ENCODE measurements around the gene PCK2. TPM values are rescaled to one million over a fixed set of nuclear protein-coding genes. Genes with fewer than 3 reads are reported as not detected.

The PCK2 gene
- total RNA-seq, 1 donor from 2014 or later = 3.1 TPM

DNA sequence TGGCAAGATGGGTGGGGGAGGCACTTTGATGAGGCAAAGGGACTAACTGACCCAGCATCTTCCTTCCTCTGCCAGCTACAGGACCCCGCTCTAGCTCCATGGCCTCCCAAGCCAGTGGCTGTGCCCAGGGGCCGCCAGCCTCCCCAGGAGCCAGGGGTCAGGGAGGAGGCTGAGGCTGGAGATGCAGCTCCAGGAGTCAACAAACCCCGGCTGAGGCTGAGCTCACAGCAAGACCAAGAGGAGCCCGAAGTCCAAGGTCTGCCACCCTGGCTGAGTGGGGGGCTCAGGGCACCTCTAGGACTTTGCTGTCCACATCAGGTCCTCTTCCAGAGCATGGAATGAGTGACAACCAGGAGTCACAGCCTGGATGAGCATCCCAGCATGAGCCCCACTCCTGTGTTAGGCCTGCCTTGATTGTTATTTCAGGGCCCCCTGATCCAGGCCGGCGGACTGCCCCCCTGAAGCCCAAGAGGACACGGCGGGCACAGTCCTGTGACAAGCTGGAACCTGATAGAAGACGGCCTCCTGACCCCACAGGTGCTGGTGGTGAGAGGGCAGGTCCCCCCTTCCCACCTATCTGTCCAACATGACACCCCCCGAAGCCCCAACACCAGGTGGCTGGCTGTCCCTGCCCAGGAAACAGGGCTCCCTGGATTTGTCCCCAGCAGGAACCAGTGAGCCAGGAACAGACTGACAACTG is 25.2 kb upstream of the PCK2 start:
- intact Hi-C loops (cut with micrococcal nuclease) = no loop called here
- Histone ChIP-seq H3K4me1 (no peaks in the 10 kb centered on the region), H3K27ac (replicated peaks) (no peak overlapping the region), H3K27me3 (ENCODE audit: low read depth) (peaks cover 48% of the 10 kb centered on the region), H3K4me3 (no peak overlapping the region), H3K9me3 (replicated peaks) (no peaks in the 10 kb centered on the region), H3K36me3 (no peaks in the 10 kb centered on the region)
- DNase-seq = no peak
- TF ChIP-seq, protein P1, sequence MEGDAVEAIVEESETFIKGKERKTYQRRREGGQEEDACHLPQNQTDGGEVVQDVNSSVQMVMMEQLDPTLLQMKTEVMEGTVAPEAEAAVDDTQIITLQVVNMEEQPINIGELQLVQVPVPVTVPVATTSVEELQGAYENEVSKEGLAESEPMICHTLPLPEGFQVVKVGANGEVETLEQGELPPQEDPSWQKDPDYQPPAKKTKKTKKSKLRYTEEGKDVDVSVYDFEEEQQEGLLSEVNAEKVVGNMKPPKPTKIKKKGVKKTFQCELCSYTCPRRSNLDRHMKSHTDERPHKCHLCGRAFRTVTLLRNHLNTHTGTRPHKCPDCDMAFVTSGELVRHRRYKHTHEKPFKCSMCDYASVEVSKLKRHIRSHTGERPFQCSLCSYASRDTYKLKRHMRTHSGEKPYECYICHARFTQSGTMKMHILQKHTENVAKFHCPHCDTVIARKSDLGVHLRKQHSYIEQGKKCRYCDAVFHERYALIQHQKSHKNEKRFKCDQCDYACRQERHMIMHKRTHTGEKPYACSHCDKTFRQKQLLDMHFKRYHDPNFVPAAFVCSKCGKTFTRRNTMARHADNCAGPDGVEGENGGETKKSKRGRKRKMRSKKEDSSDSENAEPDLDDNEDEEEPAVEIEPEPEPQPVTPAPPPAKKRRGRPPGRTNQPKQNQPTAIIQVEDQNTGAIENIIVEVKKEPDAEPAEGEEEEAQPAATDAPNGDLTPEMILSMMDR (IDR thresholded peaks at IDR 0.05; ENCODE audit: borderline replicate concordance) = no peak

DNA sequence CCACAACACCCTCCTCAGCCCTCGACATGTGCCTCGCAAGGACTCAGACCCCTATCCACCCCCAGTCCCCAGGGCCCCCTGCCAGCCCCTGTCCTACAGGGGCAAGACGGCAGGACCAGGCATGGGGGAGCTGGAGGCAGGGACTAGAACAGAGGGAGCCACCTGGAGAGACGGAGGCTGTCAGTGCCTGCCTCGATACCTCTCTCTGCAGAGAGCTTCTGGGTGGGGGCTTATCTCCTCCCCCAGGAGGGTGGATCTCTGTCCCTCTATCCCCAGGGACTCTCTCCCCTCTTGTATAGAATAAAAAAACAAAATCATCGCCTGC is 24.7 kb upstream of the PCK2 start:
- H3K27me3 ChIP-seq (ENCODE audit: low read depth) = peaks cover 51% of the 10 kb centered on the region
- TF ChIP-seq, protein P1 (IDR thresholded peaks at IDR 0.05; ENCODE audit: borderline replicate concordance) = no peak
- no peaks in the 10 kb centered on the region for H3K9me3 ChIP-seq (replicated peaks)
- H3K36me3 ChIP-seq = no peaks in the 10 kb centered on the region
- no peaks in the 10 kb centered on the region for H3K4me1 ChIP-seq
- H3K4me3 ChIP-seq = no peak overlapping the region
- DNase-seq = no peak
- H3K27ac ChIP-seq (replicated peaks) = no peak overlapping the region
- intact Hi-C loops (cut with micrococcal nuclease) = no loop called here

DNA sequence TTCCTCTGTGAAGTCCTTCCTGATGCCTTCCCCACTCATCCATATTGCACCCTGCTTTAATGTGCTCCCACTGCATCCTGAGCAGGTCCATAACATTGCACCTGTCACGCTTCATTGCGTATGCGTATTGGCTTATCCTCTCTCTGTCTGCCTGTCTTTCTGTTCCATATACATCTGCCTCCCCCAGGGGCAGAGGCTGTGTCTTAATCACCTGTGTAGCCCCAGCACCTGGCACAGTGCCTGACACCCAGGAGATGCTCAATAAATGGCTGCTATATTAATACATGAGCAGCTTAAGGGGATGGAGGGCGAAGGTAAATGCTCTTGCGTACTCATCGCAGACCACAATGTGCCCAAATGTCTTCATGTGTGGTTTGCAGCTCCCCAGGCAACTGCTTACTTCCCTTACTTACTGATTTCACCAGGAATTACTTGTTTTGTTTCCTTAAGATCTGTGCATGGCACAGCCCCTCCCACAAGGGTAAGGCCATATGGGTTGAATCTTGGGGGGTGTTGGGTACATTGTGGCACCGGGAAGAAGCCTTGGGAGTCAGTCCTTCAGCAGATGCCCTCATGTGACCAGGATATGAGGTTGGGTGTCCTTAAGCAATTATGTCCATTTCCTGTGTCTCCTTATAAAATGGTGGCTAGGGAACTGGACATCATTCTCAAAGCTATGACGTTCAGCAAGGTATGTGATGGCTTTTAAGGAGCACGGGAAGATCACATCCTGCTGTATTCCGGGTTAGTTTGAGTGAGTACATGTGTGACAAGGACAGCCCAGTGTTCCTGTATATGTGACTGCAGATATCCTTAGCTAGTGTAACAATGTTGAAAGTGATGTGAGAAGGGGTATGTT is 23.6 kb upstream of the PCK2 start:
- Histone ChIP-seq H3K4me3 (no peak overlapping the region), H3K9me3 (replicated peaks) (no peaks in the 10 kb centered on the region), H3K27ac (replicated peaks) (no peak overlapping the region), H3K36me3 (no peaks in the 10 kb centered on the region), H3K27me3 (ENCODE audit: low read depth) (peaks cover 51% of the 10 kb centered on the region), H3K4me1 (no peaks in the 10 kb centered on the region)
- TF ChIP-seq, protein P1 (IDR thresholded peaks at IDR 0.05; ENCODE audit: borderline replicate concordance) = no peak
- intact Hi-C loops (cut with micrococcal nuclease) = no loop called here
- no peak for DNase-seq

DNA sequence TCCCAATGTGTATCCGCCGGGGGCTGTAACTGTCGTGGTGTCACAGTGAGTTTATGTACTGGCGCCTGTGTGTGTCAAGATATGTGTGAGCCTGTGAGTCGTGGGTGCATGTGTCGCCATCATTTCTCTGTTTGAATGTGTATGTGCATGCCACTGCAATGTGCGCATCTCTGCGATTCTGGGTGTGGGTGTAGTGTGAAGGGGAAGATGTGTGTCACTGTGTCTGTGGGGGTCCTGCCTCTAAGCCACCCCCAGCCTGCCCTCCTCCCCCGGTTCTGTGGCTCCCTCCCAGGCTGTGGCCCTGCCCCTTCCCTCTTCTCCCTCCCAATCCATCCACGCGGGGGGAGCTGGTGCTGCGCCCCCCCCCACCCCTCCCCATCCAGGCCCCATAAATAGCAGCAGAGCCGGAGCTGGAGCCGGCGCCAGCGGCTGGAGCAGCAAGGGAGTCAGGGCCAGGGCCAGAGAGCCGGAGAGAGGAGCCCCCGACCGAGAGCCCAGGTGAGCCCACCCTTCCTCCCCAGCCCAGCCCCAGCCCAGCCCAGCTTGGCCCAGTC is 22.9 kb upstream of the PCK2 start, which contains the start of gene CPNE6:
TSS of gene CPNE6 (plus strand) at position 419 of the 554 bp plus-strand sequence. CDS start 1,375 bp downstream, outside the sequence.
- Histone ChIP-seq H3K27me3 (ENCODE audit: low read depth) (peaks cover 51% of the 10 kb centered on the region), H3K27ac (replicated peaks) (no peak within 1 kb of the TSS), H3K9me3 (replicated peaks) (no peaks in the 10 kb centered on the region), H3K4me3 (no peak within 1 kb of the TSS), H3K36me3 (no peaks in the 10 kb centered on the region), H3K4me1 (no peaks in the 10 kb centered on the region)
- TF ChIP-seq, protein P1 (IDR thresholded peaks at IDR 0.05; ENCODE audit: borderline replicate concordance) = no peak
- intact Hi-C loops (cut with micrococcal nuclease) = no loop called here
- no peak for DNase-seq

DNA sequence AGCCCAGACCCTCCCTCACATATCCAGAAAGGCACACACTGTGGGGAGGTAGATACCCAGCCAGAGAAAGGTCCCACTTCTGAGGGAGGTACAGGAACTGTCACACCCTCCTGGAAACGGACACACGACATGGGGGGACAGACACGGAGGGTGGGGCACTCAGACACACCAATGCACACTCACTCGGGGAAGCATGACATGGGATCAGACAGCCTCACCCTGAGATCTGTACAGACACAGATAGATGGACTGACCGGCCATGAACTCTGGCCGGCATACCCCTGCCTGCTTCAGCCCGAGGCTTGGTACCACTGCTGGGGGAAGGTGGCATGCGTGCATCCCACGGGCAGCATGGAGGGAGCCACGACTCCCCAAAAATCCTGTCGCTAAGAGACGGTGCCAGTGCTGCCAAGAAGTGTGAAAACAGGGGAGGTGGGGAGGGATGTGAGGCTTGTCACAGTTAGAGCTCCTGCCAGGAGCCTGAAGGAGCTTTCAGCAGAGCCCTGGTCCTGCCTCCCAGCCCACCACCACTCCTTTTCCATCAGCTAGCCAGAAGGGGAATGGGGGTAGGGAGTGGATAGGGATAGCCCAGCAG is 22.2 kb upstream of the PCK2 start:
- peaks cover 56% of the 10 kb centered on the region for H3K27me3 ChIP-seq (ENCODE audit: low read depth)
- H3K4me1 ChIP-seq = no peaks in the 10 kb centered on the region
- no peak overlapping the region for H3K27ac ChIP-seq (replicated peaks)
- TF ChIP-seq, protein P1 (IDR thresholded peaks at IDR 0.05; ENCODE audit: borderline replicate concordance) = no peak
- H3K9me3 ChIP-seq (replicated peaks) = no peaks in the 10 kb centered on the region
- no peaks in the 10 kb centered on the region for H3K36me3 ChIP-seq
- DNase-seq = no peak
- H3K4me3 ChIP-seq = no peak overlapping the region
- intact Hi-C loops (cut with micrococcal nuclease) = no loop called here

Data from left ventricle myocardium inferior (tissue), 1 donor.